Ishikawa (cell line): ENCODE data around the gene BCAP31.

ENCODE experiments used
- EP300 ChIP-seq: IDR thresholded peaks from 2 replicates; pipeline ENCODE4 v1.6.1; 2012; ENCODE audit warnings: borderline replicate concordance
- RAD21 ChIP-seq: IDR thresholded peaks from 2 replicates; pipeline ENCODE4 v1.6.1; 2012; ENCODE audit warnings: low read depth
- TCF12 ChIP-seq: IDR thresholded peaks from 2 replicates; pipeline ENCODE4 v1.6.1; 2012; ENCODE audit warnings: low read depth
- TF ChIP-seq, protein P1 (sequence below): IDR thresholded peaks from 2 replicates; pipeline ENCODE4 v1.6.1; 2012; ENCODE audit warnings: low read depth, mild to moderate bottlenecking

DNA sequence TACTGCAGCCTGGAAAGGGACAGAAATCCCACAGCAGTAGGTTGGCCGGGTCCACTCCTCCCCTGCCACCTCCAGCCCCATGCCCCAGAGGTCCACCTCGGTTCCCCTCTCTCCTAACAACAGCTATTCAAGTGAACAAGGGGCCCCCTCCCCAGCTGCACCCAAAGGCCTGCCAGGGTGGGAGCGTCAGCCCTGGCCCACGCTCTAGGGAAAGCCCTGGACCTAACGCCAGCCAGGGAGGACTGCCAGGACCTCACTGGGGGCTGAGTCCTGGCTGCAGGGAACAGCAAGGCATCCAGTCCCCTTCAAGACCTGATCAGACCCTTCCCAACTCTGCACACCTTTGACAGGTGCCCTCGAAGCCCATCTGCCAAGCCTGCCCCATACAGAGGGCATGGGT lies 23.2 kb downstream of the BCAP31 start:
- TF ChIP-seq, protein P1, sequence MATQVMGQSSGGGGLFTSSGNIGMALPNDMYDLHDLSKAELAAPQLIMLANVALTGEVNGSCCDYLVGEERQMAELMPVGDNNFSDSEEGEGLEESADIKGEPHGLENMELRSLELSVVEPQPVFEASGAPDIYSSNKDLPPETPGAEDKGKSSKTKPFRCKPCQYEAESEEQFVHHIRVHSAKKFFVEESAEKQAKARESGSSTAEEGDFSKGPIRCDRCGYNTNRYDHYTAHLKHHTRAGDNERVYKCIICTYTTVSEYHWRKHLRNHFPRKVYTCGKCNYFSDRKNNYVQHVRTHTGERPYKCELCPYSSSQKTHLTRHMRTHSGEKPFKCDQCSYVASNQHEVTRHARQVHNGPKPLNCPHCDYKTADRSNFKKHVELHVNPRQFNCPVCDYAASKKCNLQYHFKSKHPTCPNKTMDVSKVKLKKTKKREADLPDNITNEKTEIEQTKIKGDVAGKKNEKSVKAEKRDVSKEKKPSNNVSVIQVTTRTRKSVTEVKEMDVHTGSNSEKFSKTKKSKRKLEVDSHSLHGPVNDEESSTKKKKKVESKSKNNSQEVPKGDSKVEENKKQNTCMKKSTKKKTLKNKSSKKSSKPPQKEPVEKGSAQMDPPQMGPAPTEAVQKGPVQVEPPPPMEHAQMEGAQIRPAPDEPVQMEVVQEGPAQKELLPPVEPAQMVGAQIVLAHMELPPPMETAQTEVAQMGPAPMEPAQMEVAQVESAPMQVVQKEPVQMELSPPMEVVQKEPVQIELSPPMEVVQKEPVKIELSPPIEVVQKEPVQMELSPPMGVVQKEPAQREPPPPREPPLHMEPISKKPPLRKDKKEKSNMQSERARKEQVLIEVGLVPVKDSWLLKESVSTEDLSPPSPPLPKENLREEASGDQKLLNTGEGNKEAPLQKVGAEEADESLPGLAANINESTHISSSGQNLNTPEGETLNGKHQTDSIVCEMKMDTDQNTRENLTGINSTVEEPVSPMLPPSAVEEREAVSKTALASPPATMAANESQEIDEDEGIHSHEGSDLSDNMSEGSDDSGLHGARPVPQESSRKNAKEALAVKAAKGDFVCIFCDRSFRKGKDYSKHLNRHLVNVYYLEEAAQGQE: no peak
- TF ChIP-seq RAD21 (no peak), TCF12 (no peak), EP300 (no peak)
